Tibial nerve (tissue), 3 donors: ENCODE results near the gene MRPS11.

Source experiments
- CTCF ChIP-seq, 5 experiments: fragments of 200-600 bp in 3 of 5; fragments of 450-650 bp in 2 of 5; sonication (generic) in 3 of 5; IDR thresholded peaks; one replicate each; pipeline ENCODE4 v1.5.1; 2016 to 2019; ENCODE audit warnings: antibody characterized with exemption in 5 of 5, mild to moderate bottlenecking in 3 of 5, moderate library complexity in 2 of 5
- POLR2A ChIP-seq, 2 donors: fragments of 450-650 bp; IDR thresholded peaks; one replicate each; pipeline ENCODE4 v1.6.1; 2017; ENCODE audit warnings: antibody characterized with exemption in 2 of 2, mild to moderate bottlenecking in 2 of 2, moderate library complexity in 2 of 2

GRCh38 chr15:88504445-88504844, 36.9 kb downstream of the MRPS11 start:
- TF ChIP-seq POLR2A (IDR thresholded peaks at IDR 0.05), result no peak
- TF ChIP-seq CTCF (IDR thresholded peaks at IDR 0.05), result no peak
